K562 (cell line): ENCODE results near the gene CSMD2. TPM values are rescaled to one million over a fixed set of nuclear protein-coding genes. Genes with fewer than 3 reads are reported as not detected.

Experiments used
- BDP1 ChIP-seq: IDR thresholded peaks from 3 replicates; pipeline ENCODE4 v1.6.1; 2011; ENCODE audit not compliant: insufficient read length, insufficient read depth
- CEBPB ChIP-seq: fragments of 450-650 bp; IDR thresholded peaks from 2 replicates; pipeline ENCODE4 v1.6.1; 2016; ENCODE audit warnings: missing genetic modification characterization, missing compliant biosample characterization
- ERF ChIP-seq: fragments of 450-650 bp; formaldehyde crosslinking; IDR thresholded peaks from 2 replicates; pipeline ENCODE4 v1.4.0; 2020; ENCODE audit warnings: mild to moderate bottlenecking, mixed read lengths
- HDGF ChIP-seq: fragments of 450-650 bp; IDR thresholded peaks from 2 replicates; pipeline ENCODE4 v1.6.1; 2016
- PML ChIP-seq: IDR thresholded peaks from 2 replicates; pipeline ENCODE4 v1.6.1; 2012; ENCODE audit warnings: low read length, inconsistent platforms
- SNIP1 ChIP-seq: fragments of 450-650 bp; IDR thresholded peaks from 2 replicates; pipeline ENCODE4 v1.7.1; 2017; ENCODE audit warnings: low read depth, mild to moderate bottlenecking
- TRIM28 ChIP-seq: fragments of 450-650 bp; IDR thresholded peaks from 2 replicates; pipeline ENCODE4 v1.6.1; 2017
- ZSCAN32 ChIP-seq: fragments of 450-650 bp; formaldehyde crosslinking; IDR thresholded peaks from 2 replicates; pipeline ENCODE4 v1.4.0; 2020; ENCODE audit warnings: mild to moderate bottlenecking, moderate library complexity
- polyA plus RNA-seq, 8 experiments: library from polyadenylated mRNA; depleted of rRNA in 4 of 8; stranded (reverse) in 5 of 8; unstranded in 3 of 8; fragments of >200 nt; fragmentation: Nextera tagmentation in 2 of 8; fragmentation: Illumina TruSeq in 1 of 8; extraction: Ambion mirVana in 2 of 8; extraction: Trizol in 1 of 8; gene quantifications; 2 replicates each; pipeline versions ENCODE4 v1.2.1 to v1.2.3, GENCODE V29; 2011 to 2014; ENCODE audit warnings: inconsistent platforms in 1 of 8, missing spikeins in 1 of 8
- total RNA-seq, 7 experiments: library from RNA; depleted of rRNA in 6 of 7; stranded (reverse); fragments of >200 nt in 6 of 7; fragmentation: Illumina TruSeq in 2 of 7; extraction: Trizol in 2 of 7; gene quantifications; 2 replicates each; pipeline versions ENCODE4 v1.2.1 to v1.2.3, GENCODE V29; 2011 to 2021; ENCODE audit warnings: low replicate concordance in 1 of 7
- TF ChIP-seq, protein P1 (sequence below): IDR thresholded peaks from 3 replicates; pipeline ENCODE4 v1.6.1; 2011; ENCODE audit warnings: borderline replicate concordance, mild to moderate bottlenecking; ENCODE audit not compliant: insufficient read length, insufficient read depth
- TF ChIP-seq, protein P2 (sequence below): sonication (generic); formaldehyde crosslinking; IDR thresholded peaks from 2 replicates; pipeline ENCODE4 v1.8.0; 2022; ENCODE audit warnings: mild to moderate bottlenecking, missing genetic modification reagents, borderline replicate concordance
- TF ChIP-seq, protein P3 (sequence below): fragments of 250-450 bp; sonication (Bioruptor Pico); IDR thresholded peaks from 2 replicates; pipeline ENCODE4 v1.8.0; 2021; ENCODE audit warnings: moderate library complexity, mild to moderate bottlenecking, inconsistent platforms
- TF ChIP-seq, protein P4 (sequence below), 2 experiments: fragments of 450-650 bp in 1 of 2; sonication (generic) in 1 of 2; formaldehyde crosslinking in 1 of 2; IDR thresholded peaks in 1 of 2; conservative IDR thresholded peaks in 1 of 2; 2 replicates each; pipeline versions ENCODE4 v1.6.1 to v1.8.1; 2016 to 2023; ENCODE audit warnings: mild to moderate bottlenecking in 2 of 2, moderate library complexity in 2 of 2, inconsistent platforms in 1 of 2, missing genetic modification reagents in 1 of 2
- TF ChIP-seq, protein P5 (sequence below): fragments of 450-650 bp; IDR thresholded peaks from 2 replicates; pipeline ENCODE4 v1.6.1; 2017; ENCODE audit warnings: antibody characterized with exemption, mild to moderate bottlenecking

The CSMD2 gene
- total and polyA plus RNA-seq, 9 of the 15 experiments (the other 6 are each of a cell fraction or from before 2014, with no cell fraction given): not detected

DNA sequence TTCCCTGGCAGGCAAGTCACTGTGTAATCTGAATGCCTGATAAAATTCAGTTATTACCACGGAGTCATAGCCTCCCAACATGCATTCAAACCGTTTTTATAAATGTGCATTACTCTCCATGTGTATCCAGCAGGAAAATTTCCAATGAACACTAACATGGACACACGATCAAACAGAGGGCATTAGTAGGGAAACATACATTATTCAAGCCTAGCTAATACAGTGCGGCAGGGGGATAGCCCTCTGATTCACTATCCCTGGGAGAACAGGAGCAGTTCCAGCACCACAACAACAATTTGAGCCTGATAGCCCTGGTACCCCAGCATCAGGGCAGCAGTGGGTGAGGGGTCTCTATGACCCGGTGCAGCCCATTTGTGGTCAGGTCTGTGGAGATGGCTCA lies 337.0 kb downstream of the CSMD2 start (continued):
- TF ChIP-seq, protein P1, sequence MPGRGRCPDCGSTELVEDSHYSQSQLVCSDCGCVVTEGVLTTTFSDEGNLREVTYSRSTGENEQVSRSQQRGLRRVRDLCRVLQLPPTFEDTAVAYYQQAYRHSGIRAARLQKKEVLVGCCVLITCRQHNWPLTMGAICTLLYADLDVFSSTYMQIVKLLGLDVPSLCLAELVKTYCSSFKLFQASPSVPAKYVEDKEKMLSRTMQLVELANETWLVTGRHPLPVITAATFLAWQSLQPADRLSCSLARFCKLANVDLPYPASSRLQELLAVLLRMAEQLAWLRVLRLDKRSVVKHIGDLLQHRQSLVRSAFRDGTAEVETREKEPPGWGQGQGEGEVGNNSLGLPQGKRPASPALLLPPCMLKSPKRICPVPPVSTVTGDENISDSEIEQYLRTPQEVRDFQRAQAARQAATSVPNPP: no peak
- no peak for TF ChIP-seq SNIP1
- TF ChIP-seq HDGF: no peak
- TF ChIP-seq, protein P2, sequence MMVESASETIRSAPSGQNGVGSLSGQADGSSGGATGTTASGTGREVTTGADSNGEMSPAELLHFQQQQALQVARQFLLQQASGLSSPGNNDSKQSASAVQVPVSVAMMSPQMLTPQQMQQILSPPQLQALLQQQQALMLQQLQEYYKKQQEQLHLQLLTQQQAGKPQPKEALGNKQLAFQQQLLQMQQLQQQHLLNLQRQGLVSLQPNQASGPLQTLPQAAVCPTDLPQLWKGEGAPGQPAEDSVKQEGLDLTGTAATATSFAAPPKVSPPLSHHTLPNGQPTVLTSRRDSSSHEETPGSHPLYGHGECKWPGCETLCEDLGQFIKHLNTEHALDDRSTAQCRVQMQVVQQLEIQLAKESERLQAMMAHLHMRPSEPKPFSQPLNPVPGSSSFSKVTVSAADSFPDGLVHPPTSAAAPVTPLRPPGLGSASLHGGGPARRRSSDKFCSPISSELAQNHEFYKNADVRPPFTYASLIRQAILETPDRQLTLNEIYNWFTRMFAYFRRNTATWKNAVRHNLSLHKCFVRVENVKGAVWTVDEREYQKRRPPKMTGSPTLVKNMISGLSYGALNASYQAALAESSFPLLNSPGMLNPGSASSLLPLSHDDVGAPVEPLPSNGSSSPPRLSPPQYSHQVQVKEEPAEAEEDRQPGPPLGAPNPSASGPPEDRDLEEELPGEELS (CRISPR knock-in tag): no peak
- TF ChIP-seq CEBPB: no peak
- TF ChIP-seq, protein P3, sequence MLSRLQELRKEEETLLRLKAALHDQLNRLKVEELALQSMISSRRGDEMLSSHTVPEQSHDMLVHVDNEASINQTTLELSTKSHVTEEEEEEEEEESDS (CRISPR knock-in tag): no peak
- TF ChIP-seq ERF (CRISPR knock-in tag): no peak
- TF ChIP-seq, protein P4, sequence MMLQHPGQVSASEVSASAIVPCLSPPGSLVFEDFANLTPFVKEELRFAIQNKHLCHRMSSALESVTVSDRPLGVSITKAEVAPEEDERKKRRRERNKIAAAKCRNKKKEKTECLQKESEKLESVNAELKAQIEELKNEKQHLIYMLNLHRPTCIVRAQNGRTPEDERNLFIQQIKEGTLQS (IDR thresholded peaks at IDR 0.05): no peak
- TF ChIP-seq, protein P4 (CRISPR knock-in tag; conservative IDR thresholded peaks at IDR 0.05): no peak
- TF ChIP-seq, protein P5, sequence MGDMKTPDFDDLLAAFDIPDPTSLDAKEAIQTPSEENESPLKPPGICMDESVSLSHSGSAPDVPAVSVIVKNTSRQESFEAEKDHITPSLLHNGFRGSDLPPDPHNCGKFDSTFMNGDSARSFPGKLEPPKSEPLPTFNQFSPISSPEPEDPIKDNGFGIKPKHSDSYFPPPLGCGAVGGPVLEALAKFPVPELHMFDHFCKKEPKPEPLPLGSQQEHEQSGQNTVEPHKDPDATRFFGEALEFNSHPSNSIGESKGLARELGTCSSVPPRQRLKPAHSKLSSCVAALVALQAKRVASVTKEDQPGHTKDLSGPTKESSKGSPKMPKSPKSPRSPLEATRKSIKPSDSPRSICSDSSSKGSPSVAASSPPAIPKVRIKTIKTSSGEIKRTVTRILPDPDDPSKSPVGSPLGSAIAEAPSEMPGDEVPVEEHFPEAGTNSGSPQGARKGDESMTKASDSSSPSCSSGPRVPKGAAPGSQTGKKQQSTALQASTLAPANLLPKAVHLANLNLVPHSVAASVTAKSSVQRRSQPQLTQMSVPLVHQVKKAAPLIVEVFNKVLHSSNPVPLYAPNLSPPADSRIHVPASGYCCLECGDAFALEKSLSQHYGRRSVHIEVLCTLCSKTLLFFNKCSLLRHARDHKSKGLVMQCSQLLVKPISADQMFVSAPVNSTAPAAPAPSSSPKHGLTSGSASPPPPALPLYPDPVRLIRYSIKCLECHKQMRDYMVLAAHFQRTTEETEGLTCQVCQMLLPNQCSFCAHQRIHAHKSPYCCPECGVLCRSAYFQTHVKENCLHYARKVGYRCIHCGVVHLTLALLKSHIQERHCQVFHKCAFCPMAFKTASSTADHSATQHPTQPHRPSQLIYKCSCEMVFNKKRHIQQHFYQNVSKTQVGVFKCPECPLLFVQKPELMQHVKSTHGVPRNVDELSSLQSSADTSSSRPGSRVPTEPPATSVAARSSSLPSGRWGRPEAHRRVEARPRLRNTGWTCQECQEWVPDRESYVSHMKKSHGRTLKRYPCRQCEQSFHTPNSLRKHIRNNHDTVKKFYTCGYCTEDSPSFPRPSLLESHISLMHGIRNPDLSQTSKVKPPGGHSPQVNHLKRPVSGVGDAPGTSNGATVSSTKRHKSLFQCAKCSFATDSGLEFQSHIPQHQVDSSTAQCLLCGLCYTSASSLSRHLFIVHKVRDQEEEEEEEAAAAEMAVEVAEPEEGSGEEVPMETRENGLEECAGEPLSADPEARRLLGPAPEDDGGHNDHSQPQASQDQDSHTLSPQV: no peak
- no peak for TF ChIP-seq ZSCAN32 (CRISPR knock-in tag)
- TF ChIP-seq BDP1: no peak
- TF ChIP-seq PML: no peak
- no peak for TF ChIP-seq TRIM28
- TF ChIP-seq, all 486 proteins: peak for 0
